AG04450 (cell line): ENCODE results near the gene TNFSF8. TPM values are rescaled to one million over a fixed set of nuclear protein-coding genes. Genes with fewer than 3 reads are reported as not detected.

ENCODE experiments used
- CTCF ChIA-PET: fragments of 300-600, 350-600 bp; formaldehyde crosslinking; extraction: SDS; loops from one replicate; lab custom pipeline; 2022; ENCODE audit warnings: antibody characterized with exemption, inconsistent platforms; lab: Charles Lee
- POLR2A ChIA-PET: fragments of 350-600 bp; formaldehyde crosslinking; extraction: SDS; loops from one replicate; lab custom pipeline; 2021; ENCODE audit warnings: antibody characterized with exemption, inconsistent platforms; lab: Yijun Ruan, JAX
- DNase-seq: peaks from one replicate; pipeline ENCODE4 v3.0.0-alpha.2; 2011; ENCODE audit warnings: low read depth, low spot score
- H3K27ac ChIP-seq: one replicate; pipeline ENCODE4 v1.5.1; 2012; ENCODE audit warnings: low read depth, low read length, control low read depth
- H3K27me3 ChIP-seq: one replicate; pipeline ENCODE4 v1.6.0; 2012; ENCODE audit warnings: low read length; ENCODE audit not compliant: control insufficient read depth, insufficient read depth
- H3K4me3 ChIP-seq: 2 replicates; pipeline ENCODE4 v1.5.1; 2011; ENCODE audit warnings: mild to moderate bottlenecking, low read depth, low read length, control low read depth
- H3K9me3 ChIP-seq: 2 replicates; pipeline ENCODE4 v1.5.1; 2012; ENCODE audit warnings: low read length; ENCODE audit not compliant: control insufficient read depth, insufficient read depth
- CTCF ChIP-seq: IDR thresholded peaks from 2 replicates; pipeline ENCODE4 v1.5.1; 2011; ENCODE audit warnings: low read depth, low read length, control low read depth, inconsistent platforms
- polyA plus RNA-seq: library from polyadenylated mRNA; depleted of rRNA; stranded (reverse); fragments of >200 nt; gene quantifications from 2 replicates; pipeline ENCODE4 v1.2.3, GENCODE V29; 2011

Gene TNFSF8
- polyA plus RNA-seq, 1 experiment, result not detected

GRCh38 chr9:114925039-114925438 lies 5.4 kb downstream of the TNFSF8 start:
- TF ChIP-seq CTCF, result no peak
- H3K9me3 ChIP-seq, result no peaks in the 10 kb centered on the region
- no peak overlapping the region for H3K27ac ChIP-seq
- no peak overlapping the region for H3K4me3 ChIP-seq
- CTCF ChIA-PET, result interaction anchor here (1.0 to 1.1 kb wide), 4 partner anchors 14 to 273 kb away, joined by 3 to 4 read pairs (median 3); no protein-coding TSS in a partner anchor
- H3K27me3 ChIP-seq, result peaks cover 37% of the 10 kb centered on the region
- POLR2A ChIA-PET, result no interaction called here
- DNase-seq, result no peak

GRCh38 chr9:114924327-114924726 lies 6.1 kb downstream of the TNFSF8 start:
- CTCF ChIA-PET, result interaction anchor here (1.0 kb wide), 1 partner anchor 17 kb away, joined by 3 read pairs; no protein-coding TSS in a partner anchor
- H3K27me3 ChIP-seq, result peaks cover 34% of the 10 kb centered on the region
- POLR2A ChIA-PET, result no interaction called here

GRCh38 chr9:114923918-114924317 lies 6.5 kb downstream of the TNFSF8 start:
- no peak for DNase-seq
- Histone ChIP-seq H3K27ac (no peak overlapping the region), H3K27me3 (peaks cover 34% of the 10 kb centered on the region), H3K9me3 (no peaks in the 10 kb centered on the region), H3K4me3 (no peak overlapping the region)
- ChIA-PET POLR2A (no interaction called here), CTCF (interaction anchor here (1.0 kb wide), 1 partner anchor 17 kb away, joined by 3 read pairs; no protein-coding TSS in a partner anchor)
- no peak for TF ChIP-seq CTCF

More at GRCh38 chr9:114924327-114924726, 6.1 kb downstream of the TNFSF8 start:
- Histone ChIP-seq H3K9me3 (no peaks in the 10 kb centered on the region), H3K4me3 (no peak overlapping the region), H3K27ac (no peak overlapping the region)
- DNase-seq, result no peak
- TF ChIP-seq CTCF, result no peak

GRCh38 chr9:114921171-114921570 lies 9.2 kb downstream of the TNFSF8 start:
- ChIA-PET CTCF (interaction anchor here (1.4 to 3.1 kb wide), 2 partner anchors 11 to 267 kb away, joined by 4 to 16 read pairs; no protein-coding TSS in a partner anchor), POLR2A (interaction anchor here (0.6 kb wide), 1 partner anchor 510 kb away, joined by 3 read pairs; no protein-coding TSS in a partner anchor)
- Histone ChIP-seq H3K27ac (no peak overlapping the region), H3K4me3 (no peak overlapping the region), H3K9me3 (no peaks in the 10 kb centered on the region), H3K27me3 (peaks cover 20% of the 10 kb centered on the region)
- DNase-seq, result no peak
- TF ChIP-seq CTCF, result no peak

GRCh38 chr9:114919611-114920010 lies 10.8 kb downstream of the TNFSF8 start:
- ChIA-PET CTCF (interaction anchor here (0.6 to 3.1 kb wide), 6 partner anchors 9 to 266 kb away, joined by 3 to 16 read pairs (median 4); no protein-coding TSS in a partner anchor), POLR2A (no interaction called here)
- Histone ChIP-seq H3K9me3 (no peaks in the 10 kb centered on the region), H3K27ac (no peak overlapping the region), H3K4me3 (no peak overlapping the region), H3K27me3 (peaks cover 11% of the 10 kb centered on the region)
- no peak for TF ChIP-seq CTCF
- DNase-seq, result no peak
